Measurements from ENCODE around the gene GLRA1. TPM values are rescaled to one million over a fixed set of nuclear protein-coding genes. Genes with fewer than 3 reads are reported as not detected.

GLRA1 gene
- total RNA-seq, 4 donors from 2014 or later, result not detected

- Histone ChIP-seq H3K9me3 (no peaks in the 10 kb centered on the region), H3K27me3 (no peaks in the 10 kb centered on the region), H3K4me1 (no peaks in the 10 kb centered on the region), H3K27ac (no peak overlapping the region), H3K36me3 (no peaks in the 10 kb centered on the region), H3K4me3 (no peak overlapping the region)
- no peak for DNase-seq (ENCODE audit: low spot score in 2 of 2)
- TF ChIP-seq POLR2AphosphoS5 (IDR thresholded peaks at IDR 0.05), result no peak
- TF ChIP-seq POLR2A (IDR thresholded peaks at IDR 0.05), result no peak
- no peak for TF ChIP-seq CTCF (IDR thresholded peaks at IDR 0.05)
- WGBS, result 76% methylated on average over 4 of the region's 4 CpGs
Measured at GRCh38 chr5:151902215-151902614, 22.4 kb downstream of the GLRA1 start.

- Histone ChIP-seq H3K27ac (no peak overlapping the region), H3K9me3 (no peaks in the 10 kb centered on the region), H3K36me3 (no peaks in the 10 kb centered on the region), H3K4me1 (no peaks in the 10 kb centered on the region), H3K27me3 (no peaks in the 10 kb centered on the region), H3K4me3 (no peak overlapping the region)
- no peak for DNase-seq (ENCODE audit: low spot score in 2 of 2)
- TF ChIP-seq POLR2AphosphoS5 (IDR thresholded peaks at IDR 0.05) (no peak), CTCF (IDR thresholded peaks at IDR 0.05) (no peak), EP300 (IDR thresholded peaks at IDR 0.05) (no peak), POLR2A (IDR thresholded peaks at IDR 0.05) (no peak)
Measured at GRCh38 chr5:151901611-151902010, 23.0 kb downstream of the GLRA1 start.

GRCh38 chr5:151900891-151901290 is 23.8 kb downstream of the GLRA1 start:
- Histone ChIP-seq H3K4me1 (no peaks in the 10 kb centered on the region), H3K9me3 (no peaks in the 10 kb centered on the region), H3K36me3 (no peaks in the 10 kb centered on the region), H3K4me3 (no peak overlapping the region), H3K27ac (no peak overlapping the region), H3K27me3 (no peaks in the 10 kb centered on the region)
- WGBS, result 55% methylated on average over 3 of the region's 3 CpGs
- TF ChIP-seq CTCF (IDR thresholded peaks at IDR 0.05) (no peak), POLR2A (IDR thresholded peaks at IDR 0.05) (no peak), EP300 (IDR thresholded peaks at IDR 0.05) (no peak), POLR2AphosphoS5 (IDR thresholded peaks at IDR 0.05) (no peak)
- no peak for DNase-seq (ENCODE audit: low spot score in 2 of 2)

GRCh38 chr5:151899399-151899798 is 25.3 kb downstream of the GLRA1 start:
- H3K4me3 ChIP-seq, result no peak overlapping the region
- TF ChIP-seq CTCF (IDR thresholded peaks at IDR 0.05) (no peak), EP300 (IDR thresholded peaks at IDR 0.05) (no peak), POLR2A (IDR thresholded peaks at IDR 0.05) (no peak), POLR2AphosphoS5 (IDR thresholded peaks at IDR 0.05) (no peak)
- no peaks in the 10 kb centered on the region for H3K27me3 ChIP-seq
- no peak for DNase-seq (ENCODE audit: low spot score in 2 of 2)
- H3K4me1 ChIP-seq, result no peaks in the 10 kb centered on the region
- H3K9me3 ChIP-seq, result no peaks in the 10 kb centered on the region
- whole genome bisulfite sequencing, result 90% methylated on average over 2 of the region's 2 CpGs
- no peaks in the 10 kb centered on the region for H3K36me3 ChIP-seq
- H3K27ac ChIP-seq, result no peak overlapping the region

- no peaks in the 10 kb centered on the region for H3K9me3 ChIP-seq
- H3K4me3 ChIP-seq, result no peak overlapping the region
- H3K4me1 ChIP-seq, result no peaks in the 10 kb centered on the region
- H3K27ac ChIP-seq, result no peak overlapping the region
- no peak for TF ChIP-seq CTCF (IDR thresholded peaks at IDR 0.05)
- no peak for TF ChIP-seq POLR2A (IDR thresholded peaks at IDR 0.05)
- H3K27me3 ChIP-seq, result no peaks in the 10 kb centered on the region
- no peaks in the 10 kb centered on the region for H3K36me3 ChIP-seq
- WGBS, result 86% methylated on average over 1 of the region's 1 CpG
- no peak for DNase-seq (ENCODE audit: low spot score in 2 of 2)
Measured at GRCh38 chr5:151897896-151898295, 26.8 kb downstream of the GLRA1 start.
